ENCODE data around the gene SLC25A34. TPM values are rescaled to one million over a fixed set of nuclear protein-coding genes. Genes with fewer than 3 reads are reported as not detected.
A peak's percentile ranks its signal among the peaks of the same experiment; 100 is the strongest.

Gene SLC25A34
- total RNA-seq, 1 donor from 2014 or later, result 3.3 TPM

DNA sequence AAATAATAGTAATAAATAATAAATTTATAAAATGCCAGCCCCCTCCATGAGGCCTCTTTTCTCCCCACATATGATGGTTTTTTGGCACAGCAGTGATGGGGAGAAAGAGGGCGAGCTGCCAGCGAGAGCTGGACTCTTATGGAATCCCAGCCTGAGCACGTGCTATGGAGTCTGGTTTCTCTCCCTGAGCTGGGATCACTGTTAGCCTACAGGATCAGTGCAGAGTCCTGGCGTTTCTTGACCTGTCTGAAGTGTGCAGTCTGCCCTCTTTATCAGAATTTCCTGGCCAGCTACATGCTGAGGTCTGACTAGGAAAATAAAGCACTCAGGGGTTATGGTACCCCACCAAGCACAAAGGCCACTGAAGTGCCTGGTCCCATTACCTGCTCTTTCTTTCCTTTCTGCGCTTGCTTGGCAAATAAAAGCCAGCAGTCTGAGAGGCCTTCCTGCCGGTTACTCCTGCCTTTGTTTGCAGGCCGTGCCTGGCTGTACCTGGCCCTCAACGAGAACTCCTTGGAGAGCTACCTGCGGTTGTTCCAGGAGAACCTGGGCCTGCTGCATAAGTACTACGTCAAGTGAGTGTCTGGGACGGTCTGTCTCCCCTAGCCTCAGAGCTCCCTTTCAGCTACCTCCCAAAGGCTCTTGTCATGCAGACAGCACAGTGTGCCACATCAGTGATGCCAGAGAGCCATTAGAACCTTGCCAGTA lies 18.5 kb upstream of the SLC25A34 start:
- Mint-ChIP-seq H3K4me3 (no peak overlapping the region), H3K27me3 (ENCODE audit: low read depth) (no peaks in the 10 kb centered on the region), H3K27ac (ENCODE audit: unreplicated experiment) (no peak overlapping the region), H3K4me1 (no peaks in the 10 kb centered on the region), H3K9me3 (no peaks in the 10 kb centered on the region), H3K36me3 (ENCODE audit: low read depth) (peaks cover 6% of the 10 kb centered on the region)
- no peak for DNase-seq (ENCODE audit: low read depth, low spot score)
- TF ChIP-seq, protein P1, sequence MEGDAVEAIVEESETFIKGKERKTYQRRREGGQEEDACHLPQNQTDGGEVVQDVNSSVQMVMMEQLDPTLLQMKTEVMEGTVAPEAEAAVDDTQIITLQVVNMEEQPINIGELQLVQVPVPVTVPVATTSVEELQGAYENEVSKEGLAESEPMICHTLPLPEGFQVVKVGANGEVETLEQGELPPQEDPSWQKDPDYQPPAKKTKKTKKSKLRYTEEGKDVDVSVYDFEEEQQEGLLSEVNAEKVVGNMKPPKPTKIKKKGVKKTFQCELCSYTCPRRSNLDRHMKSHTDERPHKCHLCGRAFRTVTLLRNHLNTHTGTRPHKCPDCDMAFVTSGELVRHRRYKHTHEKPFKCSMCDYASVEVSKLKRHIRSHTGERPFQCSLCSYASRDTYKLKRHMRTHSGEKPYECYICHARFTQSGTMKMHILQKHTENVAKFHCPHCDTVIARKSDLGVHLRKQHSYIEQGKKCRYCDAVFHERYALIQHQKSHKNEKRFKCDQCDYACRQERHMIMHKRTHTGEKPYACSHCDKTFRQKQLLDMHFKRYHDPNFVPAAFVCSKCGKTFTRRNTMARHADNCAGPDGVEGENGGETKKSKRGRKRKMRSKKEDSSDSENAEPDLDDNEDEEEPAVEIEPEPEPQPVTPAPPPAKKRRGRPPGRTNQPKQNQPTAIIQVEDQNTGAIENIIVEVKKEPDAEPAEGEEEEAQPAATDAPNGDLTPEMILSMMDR (conservative IDR thresholded peaks at IDR 0.05), result no peak

DNA sequence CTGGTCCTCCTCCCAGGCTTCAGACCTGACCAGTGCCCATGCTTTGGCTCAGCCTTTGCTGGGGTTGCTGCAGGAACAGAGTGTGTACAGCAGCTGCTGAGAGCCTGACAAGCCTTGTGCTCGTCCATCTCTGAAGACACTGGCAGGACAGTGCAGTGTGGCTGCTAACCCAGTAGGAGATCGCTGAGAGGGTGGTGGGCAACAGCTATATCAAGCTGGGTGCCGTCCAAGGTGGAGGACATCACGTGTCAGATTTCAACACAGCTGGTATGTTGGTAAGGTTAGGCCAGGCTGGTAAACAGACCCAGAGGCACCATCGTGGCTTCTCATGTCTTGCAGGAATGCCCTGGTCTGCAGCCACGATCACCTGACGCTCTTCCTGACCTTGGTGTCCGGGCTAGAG lies 17.9 kb upstream of the SLC25A34 start:
- peaks cover 6% of the 10 kb centered on the region for H3K36me3 Mint-ChIP-seq (ENCODE audit: low read depth)
- no peak overlapping the region for H3K4me3 Mint-ChIP-seq
- H3K4me1 Mint-ChIP-seq, result no peaks in the 10 kb centered on the region
- H3K9me3 Mint-ChIP-seq, result no peaks in the 10 kb centered on the region
- no peaks in the 10 kb centered on the region for H3K27me3 Mint-ChIP-seq (ENCODE audit: low read depth)
- no peak for DNase-seq (ENCODE audit: low read depth, low spot score)
- H3K27ac Mint-ChIP-seq (ENCODE audit: unreplicated experiment), result no peak overlapping the region
- TF ChIP-seq, protein P1 (conservative IDR thresholded peaks at IDR 0.05), result no peak

DNA sequence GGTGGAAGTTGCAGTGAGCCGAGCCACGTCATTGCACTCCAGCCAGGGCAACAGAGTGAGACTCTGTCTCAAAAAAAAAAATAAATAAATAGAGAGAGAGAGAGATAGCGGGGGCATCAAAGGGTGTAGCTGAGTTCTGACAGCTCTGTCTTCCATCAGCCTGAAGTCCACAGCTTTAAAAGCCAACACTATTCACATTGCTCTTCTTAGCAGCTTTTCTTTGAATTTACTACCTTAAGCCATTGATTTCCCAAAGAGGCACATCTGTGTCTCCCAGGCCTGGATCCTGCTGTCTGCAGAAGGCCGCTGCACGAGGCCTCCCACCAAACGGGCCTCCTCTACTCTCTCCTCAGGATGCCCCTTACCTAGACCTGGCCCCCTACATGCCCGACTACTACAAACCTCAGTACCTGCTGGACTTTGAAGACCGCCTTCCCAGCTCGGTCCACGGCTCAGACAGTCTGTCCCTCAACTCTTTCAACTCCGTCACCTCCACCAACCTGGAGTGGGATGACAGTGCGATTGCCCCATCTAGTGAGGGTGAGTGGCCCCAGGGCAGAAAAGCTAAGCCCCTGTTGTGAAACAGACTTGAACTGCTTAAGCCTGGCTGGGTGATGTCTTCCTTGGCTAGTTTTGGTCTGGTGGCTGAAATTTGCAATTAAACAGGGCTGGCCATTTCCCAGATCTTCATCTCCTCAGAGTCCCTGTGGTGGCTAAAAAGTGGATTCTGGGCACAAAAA lies 16.5 kb upstream of the SLC25A34 start:
- no peaks in the 10 kb centered on the region for H3K4me1 Mint-ChIP-seq

DNA sequence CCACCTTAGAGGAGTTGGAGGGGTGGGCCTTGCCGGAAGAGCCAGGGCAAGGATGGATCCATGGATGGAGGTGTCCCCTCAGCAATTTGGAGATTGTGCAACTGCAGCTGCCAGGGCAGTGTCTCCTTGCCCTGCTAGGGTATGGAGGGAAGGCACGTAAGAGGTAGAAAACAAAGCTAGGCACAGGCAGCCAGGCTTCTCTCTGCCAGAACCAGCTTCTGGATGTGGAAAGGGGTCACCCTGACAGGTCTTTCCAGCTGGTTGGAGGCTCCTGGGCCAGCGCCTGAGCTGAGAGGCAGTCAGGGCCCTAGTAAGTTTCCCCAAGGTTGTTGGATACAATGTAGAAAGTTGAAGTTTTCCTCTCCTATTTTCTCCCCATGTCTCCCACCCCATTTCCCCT lies 15.2 kb upstream of the SLC25A34 start:
- H3K4me1 Mint-ChIP-seq, result peaks cover 1% of the 10 kb centered on the region
- no peak for DNase-seq (ENCODE audit: low read depth, low spot score)
- no peaks in the 10 kb centered on the region for H3K27me3 Mint-ChIP-seq (ENCODE audit: low read depth)
- TF ChIP-seq, protein P1 (conservative IDR thresholded peaks at IDR 0.05), result no peak
- peaks cover 3% of the 10 kb centered on the region for H3K36me3 Mint-ChIP-seq (ENCODE audit: low read depth)
- no peak overlapping the region for H3K27ac Mint-ChIP-seq (ENCODE audit: unreplicated experiment)
- H3K4me3 Mint-ChIP-seq, result no peak overlapping the region
- no peaks in the 10 kb centered on the region for H3K9me3 Mint-ChIP-seq

More for the DNA sequence above, 16.5 kb upstream of the SLC25A34 start:
- H3K36me3 Mint-ChIP-seq (ENCODE audit: low read depth), result peaks cover 3% of the 10 kb centered on the region
- no peaks in the 10 kb centered on the region for H3K9me3 Mint-ChIP-seq
- TF ChIP-seq, protein P1 (conservative IDR thresholded peaks at IDR 0.05), result no peak
- DNase-seq (ENCODE audit: low read depth, low spot score), result no peak
- no peak overlapping the region for H3K4me3 Mint-ChIP-seq
- peak overlapping the region; percentile 78 for H3K27ac Mint-ChIP-seq (ENCODE audit: unreplicated experiment)
- H3K27me3 Mint-ChIP-seq (ENCODE audit: low read depth), result no peaks in the 10 kb centered on the region

DNA sequence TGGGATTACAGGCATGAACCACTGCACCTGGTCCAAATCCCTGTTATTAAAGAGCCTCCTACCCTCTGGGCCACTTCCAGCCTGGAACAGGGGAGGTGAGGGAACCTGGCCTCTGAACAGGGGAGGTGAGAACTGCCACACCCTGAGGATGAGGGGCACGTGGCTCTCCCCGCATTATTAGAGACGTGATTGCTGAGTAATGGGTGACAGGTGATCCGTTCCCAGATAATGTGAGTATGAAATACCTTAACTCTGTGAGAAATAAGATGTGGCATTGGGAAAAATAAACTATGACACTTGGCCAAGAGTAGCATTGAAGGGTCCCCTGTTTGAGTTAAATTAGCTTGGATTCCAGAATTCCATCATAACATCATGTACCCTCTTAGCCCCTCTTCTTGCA lies 13.6 kb upstream of the SLC25A34 start:
- TF ChIP-seq, protein P1 (conservative IDR thresholded peaks at IDR 0.05), result no peak

More for the DNA sequence above, 13.6 kb upstream of the SLC25A34 start:
- no peak for DNase-seq (ENCODE audit: low read depth, low spot score)
- no peak overlapping the region for H3K4me3 Mint-ChIP-seq
- H3K4me1 Mint-ChIP-seq, result peaks cover 5% of the 10 kb centered on the region
- no peaks in the 10 kb centered on the region for H3K9me3 Mint-ChIP-seq
- H3K27me3 Mint-ChIP-seq (ENCODE audit: low read depth), result no peaks in the 10 kb centered on the region
- no peak overlapping the region for H3K27ac Mint-ChIP-seq (ENCODE audit: unreplicated experiment)
- H3K36me3 Mint-ChIP-seq (ENCODE audit: low read depth), result peaks cover 5% of the 10 kb centered on the region

All from neural crest cell (in vitro differentiated cells).